NCI-H2196 treated with DMSO at 0.1 percent for 48 hours (cell line): ENCODE results near the gene SERINC5.

Source experiments
- DNase-seq: peaks from one replicate; lab custom pipeline; 2025; ENCODE audit not compliant: unreplicated experiment; lab: John Stamatoyannopoulos, UW

SERINC5 gene

GRCh38 chr5:80229902-80230255 lies 26.0 kb downstream of the SERINC5 start:
- no peak for DNase-seq

- DNase-seq = no peak
Measured at GRCh38 chr5:80227979-80228596, 27.8 kb downstream of the SERINC5 start.

GRCh38 chr5:80225934-80226326 lies 29.9 kb downstream of the SERINC5 start:
- DNase-seq = no peak

GRCh38 chr5:80225189-80225933 lies 30.5 kb downstream of the SERINC5 start:
- no peak for DNase-seq

- no peak for DNase-seq
Measured at GRCh38 chr5:80223561-80223960, 32.3 kb downstream of the SERINC5 start.

GRCh38 chr5:80220245-80220897 lies 35.5 kb downstream of the SERINC5 start:
- no peak for DNase-seq

- DNase-seq = no peak
Measured at GRCh38 chr5:80219391-80219790, 36.5 kb downstream of the SERINC5 start.

GRCh38 chr5:80217667-80218066 lies 38.2 kb downstream of the SERINC5 start:
- DNase-seq = no peak

GRCh38 chr5:80216753-80217596 lies 38.9 kb downstream of the SERINC5 start:
- DNase-seq = peak; percentile 43

GRCh38 chr5:80216096-80216495 lies 39.8 kb downstream of the SERINC5 start:
- no peak for DNase-seq

- no peak for DNase-seq
Measured at GRCh38 chr5:80215523-80215922, 40.3 kb downstream of the SERINC5 start.

GRCh38 chr5:80213466-80213865 lies 42.4 kb downstream of the SERINC5 start:
- no peak for DNase-seq

GRCh38 chr5:80212171-80212667 lies 43.6 kb downstream of the SERINC5 start:
- no peak for DNase-seq

- DNase-seq = no peak
Measured at GRCh38 chr5:80211327-80211726, 44.5 kb downstream of the SERINC5 start.

- no peak for DNase-seq
Measured at GRCh38 chr5:80210014-80210413, 45.8 kb downstream of the SERINC5 start.

GRCh38 chr5:80208381-80208780 lies 47.5 kb downstream of the SERINC5 start:
- DNase-seq = no peak

- DNase-seq = no peak
Measured at GRCh38 chr5:80207832-80208231, 48.0 kb downstream of the SERINC5 start.

GRCh38 chr5:80206282-80206681 lies 49.6 kb downstream of the SERINC5 start:
- no peak for DNase-seq

GRCh38 chr5:80205846-80206245 lies 50.0 kb downstream of the SERINC5 start:
- DNase-seq = no peak

GRCh38 chr5:80204808-80205614 lies 50.8 kb downstream of the SERINC5 start:
- no peak for DNase-seq
